Bronchial epithelial cell (primary cell): ENCODE results near the gene TRABD2B. TPM values are rescaled to one million over a fixed set of nuclear protein-coding genes. Genes with fewer than 3 reads are reported as not detected.
A peak's percentile ranks its signal among the peaks of the same experiment; 100 is the strongest.

Source experiments
- DNase-seq: peaks from one replicate; pipeline ENCODE4 v3.0.0-alpha.2; 2010; ENCODE audit warnings: low read depth
- FAIRE-seq: peaks from 2 replicates; lab custom pipeline; 2011; peaks lifted over from hg19 to GRCh38; lab: Jason Lieb, UNC
- H3K27me3 ChIP-seq: 2 replicates; pipeline ENCODE4 v1.5.1; 2011; ENCODE audit warnings: low read length; ENCODE audit not compliant: control insufficient read depth, insufficient read depth
- H3K36me3 ChIP-seq: 2 replicates; pipeline ENCODE4 v1.5.1; 2011; ENCODE audit warnings: low read length; ENCODE audit not compliant: control insufficient read depth, insufficient read depth
- H3K4me3 ChIP-seq: 2 replicates; pipeline ENCODE4 v1.5.1; 2011; ENCODE audit warnings: mild to moderate bottlenecking, low read depth, low read length, control low read depth
- total RNA-seq: library from RNA; depleted of rRNA; stranded (reverse); fragments of >200 nt; gene quantifications from 2 replicates; pipeline ENCODE4 v1.2.1, GENCODE V29; 2014
- TF ChIP-seq, protein P1 (sequence below): IDR thresholded peaks from 2 replicates; pipeline ENCODE4 v1.5.1; 2011; ENCODE audit warnings: mild to moderate bottlenecking, moderate library complexity, low read length, control low read depth, inconsistent platforms; ENCODE audit not compliant: insufficient read depth, severe bottlenecking

TRABD2B gene
- total RNA-seq, result under 0.01 TPM in 2 replicates

DNA sequence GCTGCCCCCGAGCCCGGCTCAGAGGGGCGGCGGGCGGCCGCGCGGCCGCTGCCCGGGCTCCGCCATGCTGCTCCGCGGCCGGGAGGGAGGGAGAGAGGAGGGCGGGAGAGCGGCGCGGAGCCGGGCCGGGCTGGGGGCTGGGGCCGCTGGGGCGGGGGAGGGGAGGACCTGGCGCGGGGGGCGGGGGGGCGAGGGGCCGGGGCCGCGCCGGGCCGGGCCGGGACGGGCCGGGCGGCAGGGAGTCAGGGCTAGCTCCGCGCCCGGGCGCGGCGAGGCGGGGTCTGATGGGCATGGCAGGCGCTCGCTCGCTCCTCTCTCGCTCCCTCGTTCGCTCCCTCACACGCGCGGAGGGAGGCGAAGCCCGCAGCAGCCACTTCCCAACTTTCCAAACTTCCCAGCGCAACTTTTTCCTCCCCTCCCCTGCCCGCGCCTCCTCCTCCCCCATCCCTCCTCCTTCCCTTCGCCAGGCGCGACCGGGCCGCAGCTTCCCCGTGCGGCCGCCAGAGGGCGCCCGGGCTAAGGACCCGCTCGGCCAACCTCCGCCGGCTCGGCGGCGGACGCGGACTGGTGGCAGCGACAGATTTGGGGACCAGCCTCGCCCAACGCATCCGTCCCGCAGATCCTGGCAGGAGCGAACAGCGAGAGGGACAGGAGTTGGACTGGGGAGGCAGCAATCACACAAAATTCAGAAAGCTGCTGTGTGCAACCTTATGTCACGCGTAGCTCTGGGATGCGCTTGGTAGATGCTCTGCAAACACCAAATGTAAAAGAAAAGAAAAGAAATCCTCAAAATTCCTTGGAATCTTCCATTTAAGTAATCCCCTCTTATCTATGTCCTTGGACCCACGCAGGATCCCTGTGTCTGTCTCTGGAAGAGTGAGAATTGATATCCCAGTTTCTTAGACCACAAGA, at the start of gene TRABD2B:
TSS of gene TRABD2B (minus strand) at position 97 of the 912 bp plus-strand sequence.
- peak; percentile 42 for DNase-seq
- no peak for FAIRE-seq
- Histone ChIP-seq H3K36me3 (no peaks in the 10 kb centered on the region), H3K4me3 (peak within 1 kb of the TSS; percentile 51), H3K27me3 (peaks cover 9% of the 10 kb centered on the region)
- TF ChIP-seq, protein P1, sequence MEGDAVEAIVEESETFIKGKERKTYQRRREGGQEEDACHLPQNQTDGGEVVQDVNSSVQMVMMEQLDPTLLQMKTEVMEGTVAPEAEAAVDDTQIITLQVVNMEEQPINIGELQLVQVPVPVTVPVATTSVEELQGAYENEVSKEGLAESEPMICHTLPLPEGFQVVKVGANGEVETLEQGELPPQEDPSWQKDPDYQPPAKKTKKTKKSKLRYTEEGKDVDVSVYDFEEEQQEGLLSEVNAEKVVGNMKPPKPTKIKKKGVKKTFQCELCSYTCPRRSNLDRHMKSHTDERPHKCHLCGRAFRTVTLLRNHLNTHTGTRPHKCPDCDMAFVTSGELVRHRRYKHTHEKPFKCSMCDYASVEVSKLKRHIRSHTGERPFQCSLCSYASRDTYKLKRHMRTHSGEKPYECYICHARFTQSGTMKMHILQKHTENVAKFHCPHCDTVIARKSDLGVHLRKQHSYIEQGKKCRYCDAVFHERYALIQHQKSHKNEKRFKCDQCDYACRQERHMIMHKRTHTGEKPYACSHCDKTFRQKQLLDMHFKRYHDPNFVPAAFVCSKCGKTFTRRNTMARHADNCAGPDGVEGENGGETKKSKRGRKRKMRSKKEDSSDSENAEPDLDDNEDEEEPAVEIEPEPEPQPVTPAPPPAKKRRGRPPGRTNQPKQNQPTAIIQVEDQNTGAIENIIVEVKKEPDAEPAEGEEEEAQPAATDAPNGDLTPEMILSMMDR, result peak; percentile 94

DNA sequence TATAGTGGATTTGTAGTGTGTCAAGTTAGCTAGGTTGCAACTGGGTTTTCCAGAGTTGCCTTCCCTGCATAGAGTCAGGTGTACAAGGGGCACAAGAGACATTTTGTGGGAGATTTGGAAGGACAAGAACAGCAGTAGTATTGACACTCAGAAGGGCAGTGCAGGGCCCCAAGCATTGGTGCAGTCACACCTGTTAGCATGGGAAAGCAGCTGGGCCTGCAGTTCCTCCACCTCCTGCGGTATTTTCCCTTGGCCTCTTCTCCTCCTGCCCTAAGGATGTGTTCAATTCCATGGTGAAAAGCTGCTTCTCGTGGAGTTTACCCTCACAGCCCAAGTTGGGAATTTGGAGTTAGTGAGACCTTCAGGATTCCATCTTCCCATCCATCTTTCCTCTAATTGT, 47.1 kb upstream of the TRABD2B start:
- DNase-seq (no peak), FAIRE-seq (no peak)
- no peak overlapping the region for H3K4me3 ChIP-seq
- no peaks in the 10 kb centered on the region for H3K36me3 ChIP-seq
- peaks cover 2% of the 10 kb centered on the region for H3K27me3 ChIP-seq
- TF ChIP-seq, protein P1, result no peak

DNA sequence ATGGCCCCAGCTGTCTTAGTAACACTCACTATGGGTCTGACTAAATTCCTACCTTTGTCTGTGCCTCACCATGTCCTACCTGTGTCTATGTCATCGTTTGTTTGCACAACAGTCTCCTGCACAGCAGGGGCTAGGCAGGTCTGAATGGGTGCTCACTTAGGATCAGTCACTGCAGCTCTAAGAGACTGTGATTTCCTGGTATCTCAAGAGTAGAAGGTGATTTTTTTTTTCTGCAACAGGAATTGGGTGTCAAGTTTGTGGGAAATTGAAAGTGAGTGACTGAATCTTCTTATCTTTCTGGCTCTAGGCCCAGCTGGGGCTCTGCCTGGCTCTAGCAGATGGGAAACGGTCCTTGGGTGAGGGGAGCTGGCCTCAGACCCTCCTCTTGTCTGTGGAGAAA, 46.4 kb upstream of the TRABD2B start:
- H3K27me3 ChIP-seq, result peaks cover 2% of the 10 kb centered on the region
- TF ChIP-seq, protein P1, result no peak
- FAIRE-seq, result peak; percentile 70
- DNase-seq, result peak; percentile 61
- no peak overlapping the region for H3K4me3 ChIP-seq
- no peaks in the 10 kb centered on the region for H3K36me3 ChIP-seq

DNA sequence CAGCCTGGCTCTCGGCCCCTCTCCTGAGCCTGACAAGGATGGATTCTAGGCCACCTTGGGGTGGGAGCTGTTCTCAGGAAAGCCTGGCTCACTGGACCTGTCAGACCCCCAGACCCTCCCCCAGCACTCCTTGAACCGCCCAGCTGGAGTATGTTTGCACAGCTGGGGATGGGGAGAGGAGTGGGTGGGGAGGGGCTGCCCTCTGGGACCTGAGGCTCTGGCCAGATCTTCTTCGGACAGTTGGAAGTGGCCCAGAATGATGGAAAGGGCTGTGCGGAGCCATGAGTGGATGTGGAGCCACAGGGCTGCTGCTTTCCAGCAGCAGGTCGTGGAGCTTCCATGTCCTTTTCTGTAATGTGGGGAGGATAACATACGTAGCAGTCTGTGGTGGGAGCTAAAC, 43.0 kb upstream of the TRABD2B start:
- no peak for DNase-seq
- no peak overlapping the region for H3K4me3 ChIP-seq
- TF ChIP-seq, protein P1, result no peak
- no peaks in the 10 kb centered on the region for H3K36me3 ChIP-seq
- H3K27me3 ChIP-seq, result peaks cover 2% of the 10 kb centered on the region
- no peak for FAIRE-seq

DNA sequence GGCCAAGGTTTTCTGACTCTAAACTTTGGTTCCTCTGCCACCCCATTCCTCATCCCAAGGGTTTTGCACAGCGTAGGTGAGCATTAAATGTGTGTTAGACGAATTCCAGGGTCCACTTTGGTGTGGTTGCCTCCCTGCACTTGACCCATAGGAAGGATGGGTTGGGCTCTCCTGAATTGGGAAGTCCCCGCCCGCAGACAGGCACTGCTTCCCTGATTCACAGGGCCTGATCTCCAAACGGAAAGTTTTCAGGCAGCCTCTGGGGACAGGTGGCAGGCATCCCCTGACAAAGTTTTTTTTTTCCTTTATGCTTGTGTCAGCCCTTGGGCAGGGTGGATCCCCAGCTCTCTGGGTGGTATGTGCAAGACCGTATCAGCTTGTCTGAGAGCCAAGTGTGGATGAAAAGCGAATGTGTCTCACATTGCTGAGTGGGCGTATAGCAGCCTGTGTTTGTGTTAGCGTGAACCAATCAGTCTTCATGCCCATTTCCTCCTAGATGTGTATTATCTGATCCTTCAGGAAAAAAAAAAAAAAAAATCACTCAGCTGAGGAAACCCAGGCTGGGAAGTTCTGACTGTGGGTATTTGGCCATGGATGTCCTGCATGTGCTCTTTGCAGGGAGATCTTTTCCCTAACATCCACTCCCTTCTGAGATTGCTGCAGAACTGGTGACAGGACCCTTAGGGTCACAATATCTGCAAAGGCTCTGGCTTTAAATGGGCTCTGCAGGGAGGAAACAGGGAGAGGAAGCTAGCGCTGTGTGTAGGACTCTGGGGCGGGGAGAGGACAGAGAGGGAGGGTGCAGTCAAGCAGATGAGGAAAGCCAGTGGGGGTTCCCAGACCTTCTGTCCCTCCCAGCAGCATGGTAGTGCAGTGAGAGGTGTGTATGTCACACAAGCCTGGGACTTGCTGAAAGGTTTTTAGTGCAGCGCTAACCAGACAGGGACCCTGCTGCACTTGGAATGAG, 42.2 kb upstream of the TRABD2B start:
- H3K36me3 ChIP-seq, result no peaks in the 10 kb centered on the region
- FAIRE-seq, result no peak
- peak; percentile 34 for DNase-seq
- TF ChIP-seq, protein P1, result no peak
- H3K4me3 ChIP-seq, result no peak overlapping the region
- peaks cover 2% of the 10 kb centered on the region for H3K27me3 ChIP-seq
